ENCODE data around the gene UBE2S.
"Not testable (repeated sequence)": the region's sequence is repeated elsewhere in the genome, so short reads cannot be mapped to it uniquely, and the experiment has no call there.

The UBE2S gene

GRCh38 chr19:55440411-55441105 lies 33.0 kb upstream of the UBE2S start:
- no peak for DNase-seq (ENCODE audit: low read depth)

- DNase-seq (ENCODE audit: low read depth): no peak
These were observed 31.5 kb upstream of the UBE2S start for GRCh38 chr19:55439052-55439451.

DNA sequence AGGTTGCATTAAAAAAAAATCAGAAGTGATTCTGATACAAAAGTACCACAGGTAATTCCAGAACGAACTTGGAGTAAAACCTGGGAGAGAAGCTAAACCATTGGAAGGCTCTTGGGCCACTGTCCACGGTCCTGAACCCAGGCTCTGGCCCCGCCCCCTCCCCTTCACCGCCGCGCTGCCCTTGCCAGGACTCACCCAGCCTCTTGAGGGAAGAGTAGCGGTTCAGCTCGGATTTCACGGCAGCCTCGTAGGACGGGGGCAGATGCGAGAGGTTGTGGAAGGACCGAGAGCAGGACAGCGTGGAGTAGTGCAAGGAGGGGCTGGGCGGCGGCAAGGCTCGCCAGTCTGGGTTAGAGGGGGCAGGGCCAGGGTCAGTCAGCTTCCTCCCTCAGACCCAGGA lies 29.8 kb upstream of the UBE2S start:
- no peak for DNase-seq (ENCODE audit: low read depth)

DNA sequence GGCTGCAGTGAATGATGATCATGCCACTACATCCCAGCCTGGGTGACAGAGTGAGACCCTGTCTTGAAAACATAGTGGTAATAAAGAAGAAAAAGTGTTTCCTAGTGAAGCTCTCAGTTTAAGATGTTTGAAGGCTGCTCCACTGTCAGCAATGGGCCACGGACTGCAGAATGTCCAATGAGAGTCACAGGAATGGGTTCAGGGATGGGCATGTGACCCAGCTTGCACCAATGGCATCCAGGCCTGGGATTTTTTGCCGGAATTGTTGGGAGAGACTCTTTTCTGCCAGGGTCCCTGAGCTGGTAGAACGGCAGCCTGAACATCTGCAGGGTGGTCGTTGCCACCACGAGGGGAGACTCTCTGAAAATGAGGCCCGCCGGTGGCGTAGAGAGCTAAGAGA lies 29.3 kb upstream of the UBE2S start:
- DNase-seq (ENCODE audit: low read depth): no peak

- no peak for DNase-seq (ENCODE audit: low read depth)
These were observed 27.4 kb upstream of the UBE2S start for GRCh38 chr19:55435020-55435419.

- no peak for DNase-seq (ENCODE audit: low read depth)
These were observed 26.9 kb upstream of the UBE2S start for GRCh38 chr19:55434356-55434919.

DNA sequence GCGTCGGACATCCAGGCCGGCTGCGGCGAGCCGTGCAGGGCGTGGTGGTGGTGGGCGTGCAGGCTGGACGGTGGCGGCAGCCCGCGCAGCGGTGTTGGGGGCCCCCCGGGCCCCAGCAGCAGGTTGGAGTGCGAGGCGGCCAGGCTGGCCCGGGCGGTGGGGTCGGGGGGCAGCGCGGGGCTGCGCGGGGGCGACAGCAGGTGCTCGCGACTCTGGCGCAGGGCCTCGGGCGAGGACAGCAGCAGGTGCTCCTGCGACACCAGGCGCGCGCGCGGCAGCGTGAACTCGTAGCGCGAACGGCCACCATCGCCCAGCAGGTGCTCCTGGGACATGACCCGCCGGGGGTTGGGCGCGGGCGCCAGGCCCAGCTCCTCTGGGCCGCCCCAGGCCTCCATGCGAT lies 25.7 kb upstream of the UBE2S start:
- no peak for DNase-seq (ENCODE audit: low read depth)

GRCh38 chr19:55432241-55432959 lies 24.8 kb upstream of the UBE2S start:
- DNase-seq (ENCODE audit: low read depth): no peak

DNA sequence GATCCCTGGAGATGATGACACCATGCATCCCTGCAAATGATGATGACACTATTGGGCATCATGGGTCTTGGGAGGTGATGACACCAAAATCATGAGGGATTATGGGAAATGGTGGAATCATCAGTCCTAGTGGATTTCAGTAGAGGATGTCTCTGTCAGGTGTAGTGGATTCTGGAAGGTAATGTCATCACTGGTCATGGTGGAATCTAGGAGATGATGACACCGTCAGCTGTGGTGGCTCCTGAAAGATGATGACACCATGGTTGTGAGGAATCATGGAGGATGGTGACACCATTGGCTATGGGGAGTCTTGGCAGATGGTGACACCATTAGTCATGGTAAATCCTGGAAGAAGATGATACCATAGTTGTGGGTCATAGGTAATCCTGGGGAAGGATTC lies 23.6 kb upstream of the UBE2S start:
- no peak for DNase-seq (ENCODE audit: low read depth)

DNA sequence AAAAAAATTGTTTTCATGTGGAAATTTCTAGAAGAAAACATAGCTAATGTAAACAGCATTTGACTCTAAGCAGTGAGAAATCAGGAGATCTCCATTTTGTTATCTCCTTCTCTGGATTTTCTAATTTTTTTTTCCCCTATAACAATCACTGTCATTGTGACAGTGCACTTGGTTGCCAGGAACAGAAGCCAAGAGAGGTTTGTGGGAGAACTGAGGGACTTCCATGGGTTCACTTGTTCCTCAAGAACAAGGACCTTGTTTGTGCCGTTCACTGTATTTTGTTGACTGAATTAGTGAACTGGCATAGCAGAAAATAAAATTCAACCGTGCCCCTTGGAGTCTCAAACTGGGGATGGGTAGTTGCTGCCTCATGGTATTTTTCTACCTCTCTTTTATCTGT lies 18.5 kb upstream of the UBE2S start:
- no peak for DNase-seq (ENCODE audit: low read depth)

GRCh38 chr19:55424518-55424917 lies 16.9 kb upstream of the UBE2S start:
- DNase-seq (ENCODE audit: low read depth): no peak

- DNase-seq (ENCODE audit: low read depth): no peak
These were observed 15.8 kb upstream of the UBE2S start for GRCh38 chr19:55423225-55424005.

GRCh38 chr19:55421281-55421680 lies 13.7 kb upstream of the UBE2S start:
- DNase-seq (ENCODE audit: low read depth): not testable (repeated sequence)

DNA sequence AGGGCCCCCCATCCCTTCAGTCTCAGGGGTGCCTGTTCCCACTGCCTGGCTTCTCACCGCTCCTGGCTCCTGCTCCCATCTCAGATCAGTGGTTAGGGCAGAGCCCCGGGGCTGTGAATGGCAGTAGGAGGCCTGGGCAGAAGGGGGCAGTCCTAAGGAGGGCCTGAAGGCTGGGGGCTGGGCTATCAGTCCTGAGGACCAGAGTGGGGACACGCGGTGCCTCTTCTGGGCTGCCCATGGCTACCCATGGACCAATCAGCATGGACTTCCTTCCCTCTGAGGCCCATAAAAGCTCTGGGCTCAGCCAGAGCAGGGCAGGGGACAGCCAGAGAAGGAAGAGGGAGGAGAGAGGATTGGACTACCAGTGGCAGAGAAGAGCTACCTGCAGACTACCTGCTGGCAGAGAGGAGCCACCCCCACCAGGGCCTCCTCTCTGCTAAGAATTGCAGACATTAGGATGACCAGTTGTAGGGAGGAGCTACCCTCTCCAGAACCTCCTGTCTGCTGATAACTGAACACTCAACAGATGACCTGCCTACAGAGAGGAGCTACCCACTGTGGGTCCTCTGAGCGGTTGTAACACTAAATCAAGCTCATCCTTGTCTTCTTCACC lies 12.1 kb upstream of the UBE2S start:
- no peak for DNase-seq (ENCODE audit: low read depth)

DNA sequence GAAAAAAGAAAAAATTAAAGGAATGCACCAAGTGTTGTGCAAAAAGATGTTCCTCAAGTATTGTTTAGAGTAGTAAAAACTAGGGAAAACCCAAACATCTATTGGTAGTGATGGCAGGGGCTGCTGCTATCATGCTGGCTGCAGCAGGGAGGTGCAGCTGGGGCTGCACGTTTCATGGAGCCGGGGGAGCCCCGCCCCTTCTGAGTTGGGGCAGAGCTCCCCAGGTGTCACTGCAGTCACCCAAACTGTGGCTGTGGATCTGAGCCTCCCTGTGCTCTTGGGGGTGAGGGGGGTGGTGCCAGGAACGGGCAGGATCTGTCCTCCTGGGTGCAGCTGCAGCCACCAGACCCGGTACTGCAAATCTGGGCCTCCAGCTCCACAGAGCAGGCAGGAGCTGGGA lies 11.5 kb upstream of the UBE2S start:
- no peak for DNase-seq (ENCODE audit: low read depth)

GRCh38 chr19:55418185-55418584 lies 10.6 kb upstream of the UBE2S start:
- peak; percentile 58 for DNase-seq (ENCODE audit: low read depth)

GRCh38 chr19:55410168-55410567 lies 2.6 kb upstream of the UBE2S start:
- DNase-seq (ENCODE audit: low read depth): no peak

GRCh38 chr19:55409179-55409578 lies 1.6 kb upstream of the UBE2S start:
- DNase-seq (ENCODE audit: low read depth): not testable (repeated sequence)

DNA sequence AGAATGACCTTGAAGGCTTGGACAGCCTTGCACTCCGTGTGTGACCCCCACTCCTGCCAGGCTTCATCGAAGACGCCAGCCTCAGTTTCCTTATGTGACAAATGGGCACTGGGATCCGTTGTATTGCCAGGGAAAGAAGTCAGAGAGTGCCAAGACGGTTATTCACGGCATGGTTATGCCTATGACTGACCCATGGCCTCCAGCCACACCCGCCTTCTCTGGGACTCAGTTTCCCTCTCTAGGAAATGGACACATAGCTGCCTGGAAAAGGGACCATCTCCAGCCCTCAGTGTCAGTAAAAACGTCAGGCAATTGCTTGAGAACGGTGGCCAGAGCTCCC lies 915 bp upstream of the UBE2S start:
- no peak for DNase-seq (ENCODE audit: low read depth)

DNA sequence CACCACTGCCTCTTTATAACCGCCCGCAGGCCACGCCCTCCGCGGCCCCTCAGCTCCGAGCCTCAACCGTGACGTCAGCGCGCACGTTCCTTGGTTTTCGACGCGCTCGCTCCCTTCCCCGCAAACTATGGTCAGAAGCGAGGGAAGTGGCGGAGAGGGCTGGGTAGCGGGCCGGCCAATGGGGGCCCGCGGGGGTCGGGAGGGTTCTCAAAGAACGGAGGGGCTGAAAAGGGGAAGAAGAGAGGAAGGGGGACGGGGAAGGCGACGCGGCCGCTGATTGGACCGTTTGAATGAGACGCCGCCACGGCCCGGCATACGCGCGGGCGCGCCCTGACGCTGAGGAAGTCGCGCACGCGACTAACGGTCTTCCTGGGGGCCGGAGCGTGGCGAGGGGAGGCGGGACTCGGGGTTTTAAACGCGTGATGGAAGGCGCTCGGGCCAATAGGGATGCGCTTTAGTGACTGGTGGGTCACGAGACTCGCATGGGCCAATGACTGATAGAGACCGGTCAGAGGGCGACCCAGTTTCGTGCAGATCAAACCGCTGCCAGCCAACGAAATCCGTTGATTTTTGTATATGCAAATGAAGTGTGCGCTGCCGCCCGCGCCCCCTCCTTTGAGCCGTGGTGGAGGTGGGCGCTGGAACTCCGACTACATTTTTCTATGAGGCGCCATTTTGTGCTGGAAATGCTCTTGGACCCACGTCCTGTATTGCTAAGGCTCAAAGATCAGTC lies 378 bp upstream of the UBE2S start:
- peak; percentile 98 for DNase-seq (ENCODE audit: low read depth)

DNA sequence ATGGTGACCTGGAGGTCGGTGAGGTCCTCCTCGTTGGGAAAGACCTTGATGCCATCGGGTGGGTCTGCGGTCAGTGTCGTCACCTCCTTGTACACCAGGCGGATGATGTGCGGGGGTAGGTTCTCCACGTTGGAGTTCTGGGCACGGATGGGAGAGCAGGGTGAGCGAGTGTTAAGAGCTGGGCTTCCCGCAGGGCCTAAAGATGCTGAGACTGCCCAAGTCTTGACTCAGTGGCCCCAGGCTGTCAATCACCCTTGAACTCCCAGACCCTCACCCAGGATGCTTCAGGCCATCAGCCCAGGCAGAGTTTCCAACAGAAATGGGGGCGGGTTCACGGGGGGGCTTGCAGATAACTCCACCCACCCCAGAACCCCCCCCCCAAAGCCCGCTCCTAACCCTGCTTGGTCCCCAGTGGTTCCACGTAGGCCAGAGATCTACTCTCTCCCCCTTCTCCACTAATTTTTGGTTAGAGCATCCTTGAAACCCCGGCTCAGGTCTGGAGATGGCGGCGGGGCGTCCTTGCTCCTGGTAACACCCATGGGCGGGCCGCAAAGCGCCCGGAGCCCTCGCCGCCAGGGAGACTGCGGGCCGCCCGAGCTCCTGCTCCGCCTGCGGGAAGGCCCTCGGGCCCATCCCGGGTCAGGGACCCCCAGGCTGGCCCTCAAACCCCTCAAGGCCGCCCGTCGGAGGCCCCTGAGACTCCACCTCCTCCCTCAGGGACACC lies 600 bp downstream of the UBE2S start:
- no peak for DNase-seq (ENCODE audit: low read depth)

Measured in non-pigmented ciliary epithelial cell (primary cell).